Measurements from ENCODE around the gene CRYGB.

CRYGB gene

GRCh38 chr2:208175069-208175839, 29.3 kb upstream of the CRYGB start:
- Histone ChIP-seq H3K36me3 (ENCODE audit: insufficient read depth, low read length) (no peaks in the 10 kb centered on the region), H3K4me1 (ENCODE audit: insufficient read depth, low read length, poor library complexity, severe bottlenecking) (peaks cover 3% of the 10 kb centered on the region), H3K4me2 (ENCODE audit: low read depth, low read length, poor library complexity, severe bottlenecking) (peak overlapping the region; percentile 10), H3F3A (ENCODE audit: low read depth) (no peaks in the 10 kb centered on the region), H3K9ac (ENCODE audit: low read depth, low read length, poor library complexity, severe bottlenecking) (no peak overlapping the region), H3K4me3 (ENCODE audit: low read length, poor library complexity, severe bottlenecking) (no peak overlapping the region), H3K9me2 (replicated peaks; ENCODE audit: low read depth, low read length) (no peaks in the 10 kb centered on the region), H3K27me3 (ENCODE audit: insufficient read depth, low read length, poor library complexity, severe bottlenecking) (no peaks in the 10 kb centered on the region), H4K20me1 (ENCODE audit: insufficient read depth, low read length, poor library complexity, severe bottlenecking) (no peaks in the 10 kb centered on the region), H3K79me2 (ENCODE audit: insufficient read depth, low read length) (no peaks in the 10 kb centered on the region), H2AFZ (ENCODE audit: low read length) (peak overlapping the region; percentile 84), H3K9me3 (ENCODE audit: insufficient read depth, low read depth, low read length) (no peaks in the 10 kb centered on the region)
- TF ChIP-seq CTCF (conservative IDR thresholded peaks at IDR 0.05; ENCODE audit: low read length): peak; percentile 89
- TF ChIP-seq EZH2phosphoT487 (IDR thresholded peaks at IDR 0.05; ENCODE audit: borderline replicate concordance): no peak

- Histone ChIP-seq H3K36me3 (ENCODE audit: insufficient read depth, low read length) (no peaks in the 10 kb centered on the region), H3K27me3 (ENCODE audit: insufficient read depth, low read length, poor library complexity, severe bottlenecking) (no peaks in the 10 kb centered on the region), H3K79me2 (ENCODE audit: insufficient read depth, low read length) (no peaks in the 10 kb centered on the region), H3K4me3 (ENCODE audit: low read length, poor library complexity, severe bottlenecking) (no peak overlapping the region), H4K20me1 (ENCODE audit: insufficient read depth, low read length, poor library complexity, severe bottlenecking) (no peaks in the 10 kb centered on the region), H3K9me2 (replicated peaks; ENCODE audit: low read depth, low read length) (no peaks in the 10 kb centered on the region), H3F3A (ENCODE audit: low read depth) (no peaks in the 10 kb centered on the region), H3K9ac (ENCODE audit: low read depth, low read length, poor library complexity, severe bottlenecking) (no peak overlapping the region), H3K4me1 (ENCODE audit: insufficient read depth, low read length, poor library complexity, severe bottlenecking) (peaks cover 2% of the 10 kb centered on the region), H2AFZ (ENCODE audit: low read length) (no peak overlapping the region), H3K4me2 (ENCODE audit: low read depth, low read length, poor library complexity, severe bottlenecking) (no peak overlapping the region), H3K9me3 (ENCODE audit: insufficient read depth, low read depth, low read length) (no peaks in the 10 kb centered on the region)
- no peak for TF ChIP-seq EZH2phosphoT487 (IDR thresholded peaks at IDR 0.05; ENCODE audit: borderline replicate concordance)
- TF ChIP-seq CTCF (conservative IDR thresholded peaks at IDR 0.05; ENCODE audit: low read length): no peak
These were observed 28.2 kb upstream of the CRYGB start for GRCh38 chr2:208174144-208174543.

- H3K79me2 ChIP-seq (ENCODE audit: insufficient read depth, low read length): no peaks in the 10 kb centered on the region
- TF ChIP-seq CTCF (conservative IDR thresholded peaks at IDR 0.05; ENCODE audit: low read length) (no peak), EZH2phosphoT487 (IDR thresholded peaks at IDR 0.05; ENCODE audit: borderline replicate concordance) (no peak)
- no peaks in the 10 kb centered on the region for H3K9me3 ChIP-seq (ENCODE audit: insufficient read depth, low read depth, low read length)
- H3K9ac ChIP-seq (ENCODE audit: low read depth, low read length, poor library complexity, severe bottlenecking): no peak overlapping the region
- H3K4me2 ChIP-seq (ENCODE audit: low read depth, low read length, poor library complexity, severe bottlenecking): no peak overlapping the region
- H3K4me3 ChIP-seq (ENCODE audit: low read length, poor library complexity, severe bottlenecking): no peak overlapping the region
- 0 out of 2 replicates have a peak overlapping the region, but pooled peaks have one; percentile 4 for H2AFZ ChIP-seq (ENCODE audit: low read length)
- H3F3A ChIP-seq (ENCODE audit: low read depth): no peaks in the 10 kb centered on the region
- no peaks in the 10 kb centered on the region for H3K4me1 ChIP-seq (ENCODE audit: insufficient read depth, low read length, poor library complexity, severe bottlenecking)
- no peaks in the 10 kb centered on the region for H3K36me3 ChIP-seq (ENCODE audit: insufficient read depth, low read length)
- H3K9me2 ChIP-seq (replicated peaks; ENCODE audit: low read depth, low read length): no peaks in the 10 kb centered on the region
- no peaks in the 10 kb centered on the region for H4K20me1 ChIP-seq (ENCODE audit: insufficient read depth, low read length, poor library complexity, severe bottlenecking)
- H3K27me3 ChIP-seq (ENCODE audit: insufficient read depth, low read length, poor library complexity, severe bottlenecking): no peaks in the 10 kb centered on the region
These were observed 26.2 kb upstream of the CRYGB start for GRCh38 chr2:208172125-208172524.

All from Loucy (cell line).